Chondrocyte (in vitro differentiated cells): ENCODE results near the gene ATP11A. TPM values are rescaled to one million over a fixed set of nuclear protein-coding genes. Genes with fewer than 3 reads are reported as not detected.
"Not testable (repeated sequence)": the region's sequence is repeated elsewhere in the genome, so short reads cannot be mapped to it uniquely, and the experiment has no call there.

Experiments used
- DNase-seq: peaks from one replicate; pipeline ENCODE4 v3.0.0; 2021; ENCODE audit warnings: mixed read lengths, low spot score
- H3K27ac Mint-ChIP-seq: one replicate; pipeline ENCODE4 v1.8.0; 2021; ENCODE audit warnings: mild to moderate bottlenecking, moderate library complexity, mixed read lengths; ENCODE audit not compliant: unreplicated experiment
- H3K27me3 Mint-ChIP-seq: 2 replicates; pipeline ENCODE4 v1.8.0; 2021; ENCODE audit warnings: low read depth, mixed read lengths
- H3K36me3 Mint-ChIP-seq: 2 replicates; pipeline ENCODE4 v1.8.0; 2021; ENCODE audit warnings: low read depth, mixed read lengths
- H3K4me1 Mint-ChIP-seq: 2 replicates; pipeline ENCODE4 v1.8.0; 2021; ENCODE audit warnings: low read depth, mild to moderate bottlenecking, mixed read lengths
- H3K4me3 Mint-ChIP-seq: one replicate; pipeline ENCODE4 v1.8.0; 2021; ENCODE audit warnings: mild to moderate bottlenecking, moderate library complexity, mixed read lengths; ENCODE audit not compliant: unreplicated experiment
- H3K9me3 Mint-ChIP-seq: 2 replicates; pipeline ENCODE4 v1.8.0; 2021; ENCODE audit warnings: low read depth, mixed read lengths
- total RNA-seq: library from RNA; stranded (reverse); gene quantifications from 3 replicates; pipeline ENCODE4 v1.2.1, GENCODE V29; 2021
- TF ChIP-seq, protein P1 (sequence below): fragments of 200-600 bp; sonication (generic); IDR thresholded peaks from 2 replicates; pipeline ENCODE4 v1.5.0; 2021; ENCODE audit warnings: antibody characterized with exemption, mild to moderate bottlenecking, moderate library complexity

ATP11A gene
- total RNA-seq, 1 donor from 2014 or later = 13.1 TPM

DNA sequence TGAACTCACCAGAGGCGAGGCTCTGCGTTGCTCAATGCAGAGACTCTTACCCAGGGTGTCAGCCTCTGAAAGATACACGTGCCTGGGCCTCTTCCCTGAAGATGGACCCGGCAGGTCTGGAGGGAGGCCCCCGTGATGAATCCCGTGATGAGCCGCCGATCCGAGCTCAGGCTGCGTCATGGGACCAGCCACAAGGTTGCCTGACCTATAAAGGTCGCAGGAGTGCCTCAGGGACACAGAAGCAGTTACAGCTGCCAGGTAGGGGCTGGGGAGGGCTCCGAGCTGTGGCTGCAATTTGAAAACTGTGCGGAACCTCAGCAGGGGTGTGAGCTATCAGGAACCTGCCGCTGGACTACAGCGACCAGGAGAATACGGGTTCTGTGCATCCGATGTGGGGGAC, 10.5 kb upstream of the ATP11A start:
- TF ChIP-seq, protein P1, sequence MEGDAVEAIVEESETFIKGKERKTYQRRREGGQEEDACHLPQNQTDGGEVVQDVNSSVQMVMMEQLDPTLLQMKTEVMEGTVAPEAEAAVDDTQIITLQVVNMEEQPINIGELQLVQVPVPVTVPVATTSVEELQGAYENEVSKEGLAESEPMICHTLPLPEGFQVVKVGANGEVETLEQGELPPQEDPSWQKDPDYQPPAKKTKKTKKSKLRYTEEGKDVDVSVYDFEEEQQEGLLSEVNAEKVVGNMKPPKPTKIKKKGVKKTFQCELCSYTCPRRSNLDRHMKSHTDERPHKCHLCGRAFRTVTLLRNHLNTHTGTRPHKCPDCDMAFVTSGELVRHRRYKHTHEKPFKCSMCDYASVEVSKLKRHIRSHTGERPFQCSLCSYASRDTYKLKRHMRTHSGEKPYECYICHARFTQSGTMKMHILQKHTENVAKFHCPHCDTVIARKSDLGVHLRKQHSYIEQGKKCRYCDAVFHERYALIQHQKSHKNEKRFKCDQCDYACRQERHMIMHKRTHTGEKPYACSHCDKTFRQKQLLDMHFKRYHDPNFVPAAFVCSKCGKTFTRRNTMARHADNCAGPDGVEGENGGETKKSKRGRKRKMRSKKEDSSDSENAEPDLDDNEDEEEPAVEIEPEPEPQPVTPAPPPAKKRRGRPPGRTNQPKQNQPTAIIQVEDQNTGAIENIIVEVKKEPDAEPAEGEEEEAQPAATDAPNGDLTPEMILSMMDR = no peak
- peak; percentile 54 for DNase-seq
- no peak overlapping the region for H3K27ac Mint-ChIP-seq
- no peak overlapping the region for H3K4me3 Mint-ChIP-seq
- no peaks in the 10 kb centered on the region for H3K36me3 Mint-ChIP-seq
- peaks cover 12% of the 10 kb centered on the region for H3K27me3 Mint-ChIP-seq
- no peaks in the 10 kb centered on the region for H3K4me1 Mint-ChIP-seq
- no peaks in the 10 kb centered on the region for H3K9me3 Mint-ChIP-seq

DNA sequence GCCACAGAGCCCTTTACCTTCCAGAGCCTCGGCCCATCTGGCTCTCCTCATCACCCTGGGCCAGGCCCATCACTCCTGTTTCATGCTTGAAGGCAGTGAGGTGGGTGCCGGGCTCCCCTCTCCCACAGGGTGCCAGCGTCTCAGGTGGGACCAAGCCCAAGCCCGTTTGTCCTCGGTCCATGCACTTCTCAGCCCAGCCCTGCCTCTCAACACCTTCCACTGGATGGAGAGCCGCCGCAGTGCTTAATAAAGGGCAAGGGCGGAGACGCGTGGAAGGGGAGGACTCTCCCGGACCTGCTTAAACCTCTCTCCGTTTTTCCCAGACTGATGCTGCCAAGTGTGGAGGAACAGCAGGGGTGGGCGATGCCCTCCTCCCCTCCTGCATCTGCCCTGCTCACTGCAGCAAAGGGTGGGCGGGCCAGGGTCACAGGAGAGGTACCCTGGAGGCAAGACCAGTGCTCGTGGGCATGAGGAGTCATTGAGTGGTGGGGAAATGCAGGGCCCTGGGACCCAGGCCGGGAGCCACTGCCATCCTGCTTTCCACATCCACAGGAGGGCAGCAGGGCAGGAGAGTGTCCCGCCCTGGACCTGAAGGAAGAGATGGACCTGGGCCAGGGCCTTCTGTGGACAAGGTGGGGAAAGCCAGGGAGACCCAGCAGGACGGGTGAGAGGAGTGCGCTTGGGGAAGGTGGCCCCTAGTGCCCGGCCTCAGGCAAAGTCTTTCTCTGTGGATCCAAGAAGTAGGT, 9.7 kb upstream of the ATP11A start:
- Mint-ChIP-seq H3K27me3 (peaks cover 12% of the 10 kb centered on the region), H3K4me3 (no peak overlapping the region), H3K9me3 (no peaks in the 10 kb centered on the region), H3K27ac (no peak overlapping the region), H3K4me1 (no peaks in the 10 kb centered on the region), H3K36me3 (no peaks in the 10 kb centered on the region)
- TF ChIP-seq, protein P1 = no peak
- peak; percentile 57 for DNase-seq

DNA sequence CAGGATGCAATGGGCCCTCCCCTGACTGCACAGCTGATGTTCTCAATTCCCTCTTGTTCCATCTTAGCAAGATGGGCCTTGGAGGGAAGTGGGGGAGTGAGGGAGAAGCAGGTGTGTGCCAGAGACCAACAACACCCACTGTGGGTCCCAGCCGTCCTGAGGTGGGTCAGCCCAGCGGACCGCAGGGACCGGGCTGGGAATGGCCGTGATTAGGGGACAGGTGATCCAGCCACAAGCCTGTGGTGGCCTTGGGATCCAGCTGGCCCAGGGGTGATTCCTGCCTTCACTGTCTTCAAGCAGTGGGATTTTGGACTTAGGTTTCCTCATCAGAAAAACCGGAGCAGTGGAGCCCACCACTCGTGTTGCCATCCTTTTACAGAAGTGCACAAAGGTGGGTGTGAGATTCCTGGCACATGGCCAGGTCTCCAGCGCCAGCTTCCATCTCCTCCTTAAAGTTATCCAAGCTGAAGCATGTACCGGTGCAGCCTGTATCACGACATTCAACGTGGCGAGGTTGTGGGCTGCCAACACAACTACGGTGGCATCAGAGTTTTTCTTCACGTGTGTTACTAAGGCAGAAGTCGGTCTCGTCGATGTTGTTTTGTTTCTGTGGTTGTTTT, 9.0 kb upstream of the ATP11A start:
- H3K27ac Mint-ChIP-seq = no peak overlapping the region

DNA sequence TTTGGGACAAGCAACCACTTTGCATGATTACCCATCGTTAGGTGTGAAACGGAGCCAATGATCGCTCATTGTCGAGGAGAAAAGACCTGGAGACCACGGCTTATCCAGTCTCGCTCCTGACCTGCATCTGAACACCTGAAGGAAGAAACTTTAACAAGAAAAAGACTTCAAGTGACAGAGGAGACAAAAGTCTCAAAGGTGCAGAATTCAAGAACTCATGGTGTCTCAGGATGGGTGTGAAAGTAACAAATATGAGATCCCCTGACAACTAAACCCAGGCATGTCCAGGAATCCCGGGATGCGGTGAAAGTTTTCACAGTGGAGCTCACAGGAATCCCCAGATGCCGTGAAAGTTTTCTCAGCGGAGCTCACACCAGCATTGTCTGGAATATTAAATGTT, 6.3 kb upstream of the ATP11A start:
- no peaks in the 10 kb centered on the region for H3K9me3 Mint-ChIP-seq
- DNase-seq = no peak
- no peaks in the 10 kb centered on the region for H3K36me3 Mint-ChIP-seq
- TF ChIP-seq, protein P1 = no peak
- H3K4me1 Mint-ChIP-seq = no peaks in the 10 kb centered on the region
- no peak overlapping the region for H3K27ac Mint-ChIP-seq
- no peaks in the 10 kb centered on the region for H3K27me3 Mint-ChIP-seq
- H3K4me3 Mint-ChIP-seq = no peak overlapping the region

More for the DNA sequence above, 9.0 kb upstream of the ATP11A start:
- TF ChIP-seq, protein P1 = no peak
- H3K36me3 Mint-ChIP-seq = no peaks in the 10 kb centered on the region
- peaks cover 11% of the 10 kb centered on the region for H3K27me3 Mint-ChIP-seq
- no peak overlapping the region for H3K4me3 Mint-ChIP-seq
- H3K9me3 Mint-ChIP-seq = no peaks in the 10 kb centered on the region
- no peaks in the 10 kb centered on the region for H3K4me1 Mint-ChIP-seq
- DNase-seq = no peak

GRCh38 chr13:112684071-112684845, 5.6 kb upstream of the ATP11A start:
- peaks cover 5% of the 10 kb centered on the region for H3K4me1 Mint-ChIP-seq
- no peak overlapping the region for H3K27ac Mint-ChIP-seq
- TF ChIP-seq, protein P1 = no peak
- H3K36me3 Mint-ChIP-seq = no peaks in the 10 kb centered on the region
- H3K9me3 Mint-ChIP-seq = no peaks in the 10 kb centered on the region
- no peaks in the 10 kb centered on the region for H3K27me3 Mint-ChIP-seq
- no peak for DNase-seq
- H3K4me3 Mint-ChIP-seq = no peak overlapping the region

DNA sequence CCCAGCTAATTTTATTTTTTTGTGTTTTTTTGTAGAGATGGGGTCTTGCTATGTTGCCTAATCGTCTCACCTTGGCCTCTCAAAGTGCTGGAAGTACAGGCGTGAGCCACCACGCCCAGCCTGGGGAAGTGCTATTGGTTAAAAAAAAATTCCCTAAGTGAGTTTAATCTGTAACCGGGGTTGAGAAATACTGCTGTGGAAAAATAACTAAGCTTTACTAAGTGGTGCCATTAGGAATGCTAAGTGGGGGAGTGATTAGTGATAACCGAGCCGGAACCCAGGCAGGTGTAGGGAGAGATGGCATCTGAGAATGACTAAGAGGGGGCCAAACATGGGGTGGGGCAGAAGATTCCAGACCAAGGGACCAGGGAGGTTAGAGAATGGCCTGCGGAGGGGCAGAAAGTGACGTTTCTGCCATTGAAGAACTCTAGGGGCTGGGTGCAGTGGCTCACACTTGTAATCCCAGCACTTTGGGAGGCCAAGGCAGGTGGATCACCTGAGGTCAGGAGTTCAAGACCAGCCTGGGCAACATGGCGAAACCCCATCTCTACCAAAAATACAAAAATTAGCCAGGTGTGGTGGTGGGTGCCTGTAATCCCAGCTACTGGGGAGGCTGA, 4.5 kb upstream of the ATP11A start:
- H3K27ac Mint-ChIP-seq, H3K9me3 Mint-ChIP-seq, H3K27me3 Mint-ChIP-seq, DNase-seq, H3K4me1 Mint-ChIP-seq, H3K36me3 Mint-ChIP-seq, H3K4me3 Mint-ChIP-seq: not testable (repeated sequence)
